Smooth muscle cell (in vitro differentiated cells): Measurements from ENCODE around the gene PPP6R3. TPM values are rescaled to one million over a fixed set of nuclear protein-coding genes. Genes with fewer than 3 reads are reported as not detected.
"Not testable (repeated sequence)": the region's sequence is repeated elsewhere in the genome, so short reads cannot be mapped to it uniquely, and the experiment has no call there.

ENCODE experiments used
- DNase-seq: peaks from one replicate; lab custom pipeline; 2025; ENCODE audit not compliant: unreplicated experiment; lab: John Stamatoyannopoulos, UW
- H2AFZ ChIP-seq: fragments of 200-600 bp; sonication (generic); 2 replicates; pipeline ENCODE4 v1.6.0; 2016; ENCODE audit warnings: antibody characterized with exemption, low read depth, mild to moderate bottlenecking
- H3F3A ChIP-seq: fragments of 200-600 bp; sonication (generic); 2 replicates; pipeline ENCODE4 v1.6.0; 2017; ENCODE audit warnings: antibody characterized with exemption, low read depth
- H3K27ac ChIP-seq: fragments of 200-600 bp; sonication (generic); 2 replicates; pipeline ENCODE4 v1.5.1; 2016; ENCODE audit warnings: low read depth, mild to moderate bottlenecking
- H3K27me3 ChIP-seq: fragments of 200-600 bp; sonication (generic); 2 replicates; pipeline ENCODE4 v1.6.1; 2016; ENCODE audit warnings: low read depth, mild to moderate bottlenecking
- H3K36me3 ChIP-seq: fragments of 200-600 bp; sonication (generic); 2 replicates; pipeline ENCODE4 v1.5.1; 2016; ENCODE audit warnings: low read depth
- H3K4me1 ChIP-seq: fragments of 200-600 bp; sonication (generic); 2 replicates; pipeline ENCODE4 v1.5.1; 2016; ENCODE audit warnings: low read depth
- H3K4me2 ChIP-seq: fragments of 200-600 bp; sonication (generic); 2 replicates; pipeline ENCODE4 v1.6.0; 2016; ENCODE audit warnings: mild to moderate bottlenecking
- H3K4me3 ChIP-seq: fragments of 200-600 bp; sonication (generic); 2 replicates; pipeline ENCODE4 v1.5.1; 2016; ENCODE audit warnings: mild to moderate bottlenecking
- H3K79me2 ChIP-seq: fragments of 200-600 bp; sonication (generic); 2 replicates; pipeline ENCODE4 v1.6.0; 2016; ENCODE audit warnings: low read depth, mild to moderate bottlenecking
- H3K9ac ChIP-seq: fragments of 200-600 bp; sonication (generic); 2 replicates; pipeline ENCODE4 v1.6.0; 2016; ENCODE audit warnings: low read depth
- H3K9me3 ChIP-seq: fragments of 200-600 bp; sonication (generic); replicated peaks from 2 replicates; pipeline ENCODE4 v1.5.1; 2016; ENCODE audit warnings: low read depth
- H4K20me1 ChIP-seq: fragments of 200-600 bp; sonication (generic); 2 replicates; pipeline ENCODE4 v1.6.0; 2016; ENCODE audit warnings: low read depth
- CTCF ChIP-seq: fragments of 200-600 bp; sonication (generic); IDR thresholded peaks from 2 replicates; pipeline ENCODE4 v1.5.1; 2017; ENCODE audit warnings: borderline replicate concordance, mild to moderate bottlenecking, antibody characterized with exemption; ENCODE audit not compliant: insufficient read depth, poor library complexity, severe bottlenecking
- WGBS: methylation state at CpG from one replicate; pipeline ENCODE4 v1.1.7; 2016; ENCODE audit warnings: low lambda C conversion rate; 5-methylcytosine and 5-hydroxymethylcytosine counted together
- polyA plus RNA-seq: library from polyadenylated mRNA; unstranded; fragments of >200 nt; fragmentation: Nextera tagmentation; extraction: Ambion mirVana; gene quantifications from 2 replicates; pipeline ENCODE4 v1.2.1, GENCODE V29; 2016
- total RNA-seq: library from RNA; depleted of rRNA; stranded (reverse); fragments of >200 nt; gene quantifications from 2 replicates; pipeline ENCODE4 v1.2.3, GENCODE V29; 2014

Gene PPP6R3
- total and polyA plus RNA-seq, 2 experiments from 2014 or later: 28.4 to 121 TPM

GRCh38 chr11:68617925-68618809 is 157.6 kb downstream of the PPP6R3 start:
- H3K27me3 ChIP-seq: no peaks in the 10 kb centered on the region
- 97% methylated on average over 23 of the region's 23 CpGs for WGBS
- H3K4me1 ChIP-seq: no peaks in the 10 kb centered on the region
- H3K4me2 ChIP-seq: no peak overlapping the region
- TF ChIP-seq CTCF: no peak
- H3K36me3 ChIP-seq: peaks cover 9% of the 10 kb centered on the region
- H3F3A ChIP-seq: no peaks in the 10 kb centered on the region
- no peak overlapping the region for H2AFZ ChIP-seq
- H3K79me2 ChIP-seq: no peaks in the 10 kb centered on the region
- H3K9me3 ChIP-seq: no peaks in the 10 kb centered on the region
- no peak overlapping the region for H3K27ac ChIP-seq
- no peak overlapping the region for H3K9ac ChIP-seq
- no peak for DNase-seq
- H3K4me3 ChIP-seq: no peak overlapping the region
- no peaks in the 10 kb centered on the region for H4K20me1 ChIP-seq

- H4K20me1 ChIP-seq: no peaks in the 10 kb centered on the region
- H3K9ac ChIP-seq: no peak overlapping the region
- H3K27me3 ChIP-seq: no peaks in the 10 kb centered on the region
- H3K4me3 ChIP-seq: no peak overlapping the region
- no peak for DNase-seq
- no peak for TF ChIP-seq CTCF
- no peak overlapping the region for H3K27ac ChIP-seq
- no peaks in the 10 kb centered on the region for H3F3A ChIP-seq
- H2AFZ ChIP-seq: no peak overlapping the region
- H3K79me2 ChIP-seq: no peaks in the 10 kb centered on the region
- no peaks in the 10 kb centered on the region for H3K36me3 ChIP-seq
- no peaks in the 10 kb centered on the region for H3K4me1 ChIP-seq
- no peaks in the 10 kb centered on the region for H3K9me3 ChIP-seq
- WGBS: 93% methylated on average over 2 of the region's 2 CpGs
- H3K4me2 ChIP-seq: no peak overlapping the region
These were observed 161.3 kb downstream of the PPP6R3 start for GRCh38 chr11:68621826-68622225.

- H3K4me2 ChIP-seq, H3K9me3 ChIP-seq, H2AFZ ChIP-seq, DNase-seq, H4K20me1 ChIP-seq, H3K4me1 ChIP-seq, H3K36me3 ChIP-seq, H3K27ac ChIP-seq, H3K4me3 ChIP-seq, H3K27me3 ChIP-seq, H3F3A ChIP-seq, H3K9ac ChIP-seq, H3K79me2 ChIP-seq: not testable (repeated sequence)
- WGBS: 83% methylated on average over 9 of the region's 9 CpGs
These were observed 163.2 kb downstream of the PPP6R3 start for GRCh38 chr11:68623706-68624105.

GRCh38 chr11:68625069-68625468 is 164.5 kb downstream of the PPP6R3 start:
- H3K27ac ChIP-seq, H3K4me1 ChIP-seq, H3K79me2 ChIP-seq, DNase-seq, H3F3A ChIP-seq, H3K36me3 ChIP-seq, H2AFZ ChIP-seq, H3K27me3 ChIP-seq, H3K4me2 ChIP-seq, H3K4me3 ChIP-seq, H3K9me3 ChIP-seq, H4K20me1 ChIP-seq, H3K9ac ChIP-seq: not testable (repeated sequence)
- 84% methylated on average over 4 of the region's 4 CpGs for WGBS

- not testable (repeated sequence) for H3K79me2 ChIP-seq, H3K4me3 ChIP-seq, H2AFZ ChIP-seq, H3K4me2 ChIP-seq, H3K4me1 ChIP-seq, H3K9ac ChIP-seq, DNase-seq, H4K20me1 ChIP-seq, H3K27me3 ChIP-seq, H3F3A ChIP-seq, H3K9me3 ChIP-seq, H3K27ac ChIP-seq, H3K36me3 ChIP-seq
- 87% methylated on average over 7 of the region's 7 CpGs for WGBS
These were observed 165.7 kb downstream of the PPP6R3 start for GRCh38 chr11:68626236-68626635.

- not testable (repeated sequence) for H2AFZ ChIP-seq, H3K36me3 ChIP-seq, H3K9ac ChIP-seq, H3K79me2 ChIP-seq, H3K4me2 ChIP-seq, H3K27ac ChIP-seq, H3K4me1 ChIP-seq, H3K9me3 ChIP-seq, H3F3A ChIP-seq, H3K4me3 ChIP-seq, H3K27me3 ChIP-seq, DNase-seq, H4K20me1 ChIP-seq
- WGBS: 68% methylated on average over 5 of the region's 5 CpGs
These were observed 168.3 kb downstream of the PPP6R3 start for GRCh38 chr11:68628837-68629236.

- not testable (repeated sequence) for H3K27ac ChIP-seq, H3K4me2 ChIP-seq, H4K20me1 ChIP-seq, H2AFZ ChIP-seq, H3K9me3 ChIP-seq, H3K4me1 ChIP-seq, H3K9ac ChIP-seq, DNase-seq, H3K79me2 ChIP-seq, H3K4me3 ChIP-seq, H3K27me3 ChIP-seq, H3F3A ChIP-seq, H3K36me3 ChIP-seq
- WGBS: 79% methylated on average over 8 of the region's 8 CpGs
These were observed 171.8 kb downstream of the PPP6R3 start for GRCh38 chr11:68632375-68632774.
